Measurements from ENCODE around the gene PRMT1. TPM values are rescaled to one million over a fixed set of nuclear protein-coding genes. Genes with fewer than 3 reads are reported as not detected.
A peak's percentile ranks its signal among the peaks of the same experiment; 100 is the strongest.

The PRMT1 gene
- total and polyA plus RNA-seq, 9 of the 15 experiments (the other 6 are each of a cell fraction or from before 2014, with no cell fraction given), result 13.3 to 464 (median 326) TPM

DNA sequence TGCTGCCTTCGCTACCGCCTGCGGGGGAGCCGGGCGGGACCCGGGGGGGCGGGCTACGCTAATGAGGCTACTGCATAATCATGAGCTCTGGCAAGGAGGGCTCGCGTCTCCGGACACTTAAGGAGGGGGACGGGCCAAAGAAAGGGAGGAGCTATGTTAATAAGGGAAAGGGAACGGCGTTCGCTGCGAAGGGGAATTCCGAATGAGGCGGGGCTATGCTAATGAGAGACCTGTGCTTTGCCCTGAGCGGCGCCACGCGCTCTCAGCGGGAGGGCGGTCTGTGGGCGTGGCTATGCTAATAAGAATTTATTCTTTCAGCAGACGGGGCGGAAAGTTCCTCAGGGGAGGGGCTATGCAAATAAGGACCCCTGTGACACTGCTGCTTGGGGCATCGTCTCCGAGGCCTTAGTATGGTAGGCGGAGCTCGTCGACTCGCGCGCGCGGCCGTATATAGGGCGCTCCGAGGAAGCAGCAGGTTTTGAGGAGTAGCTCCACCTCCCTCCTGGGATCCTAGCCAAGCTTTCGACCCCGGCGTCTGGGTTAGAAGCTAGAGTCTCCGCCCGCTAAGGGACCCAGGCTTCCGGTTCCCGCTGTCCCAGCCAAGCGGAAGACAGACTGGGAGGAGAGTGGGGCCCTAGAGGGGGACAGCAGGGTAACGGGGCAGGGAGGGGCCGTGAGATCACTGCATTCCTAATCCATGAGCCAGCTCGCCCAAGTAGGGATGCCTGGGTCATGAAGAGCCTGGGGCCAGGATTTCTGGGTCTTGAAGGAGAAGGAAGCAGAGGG lies 36.8 kb upstream of the PRMT1 start, which contains the start of gene RRAS (continued):
- TF ChIP-seq, protein P1, sequence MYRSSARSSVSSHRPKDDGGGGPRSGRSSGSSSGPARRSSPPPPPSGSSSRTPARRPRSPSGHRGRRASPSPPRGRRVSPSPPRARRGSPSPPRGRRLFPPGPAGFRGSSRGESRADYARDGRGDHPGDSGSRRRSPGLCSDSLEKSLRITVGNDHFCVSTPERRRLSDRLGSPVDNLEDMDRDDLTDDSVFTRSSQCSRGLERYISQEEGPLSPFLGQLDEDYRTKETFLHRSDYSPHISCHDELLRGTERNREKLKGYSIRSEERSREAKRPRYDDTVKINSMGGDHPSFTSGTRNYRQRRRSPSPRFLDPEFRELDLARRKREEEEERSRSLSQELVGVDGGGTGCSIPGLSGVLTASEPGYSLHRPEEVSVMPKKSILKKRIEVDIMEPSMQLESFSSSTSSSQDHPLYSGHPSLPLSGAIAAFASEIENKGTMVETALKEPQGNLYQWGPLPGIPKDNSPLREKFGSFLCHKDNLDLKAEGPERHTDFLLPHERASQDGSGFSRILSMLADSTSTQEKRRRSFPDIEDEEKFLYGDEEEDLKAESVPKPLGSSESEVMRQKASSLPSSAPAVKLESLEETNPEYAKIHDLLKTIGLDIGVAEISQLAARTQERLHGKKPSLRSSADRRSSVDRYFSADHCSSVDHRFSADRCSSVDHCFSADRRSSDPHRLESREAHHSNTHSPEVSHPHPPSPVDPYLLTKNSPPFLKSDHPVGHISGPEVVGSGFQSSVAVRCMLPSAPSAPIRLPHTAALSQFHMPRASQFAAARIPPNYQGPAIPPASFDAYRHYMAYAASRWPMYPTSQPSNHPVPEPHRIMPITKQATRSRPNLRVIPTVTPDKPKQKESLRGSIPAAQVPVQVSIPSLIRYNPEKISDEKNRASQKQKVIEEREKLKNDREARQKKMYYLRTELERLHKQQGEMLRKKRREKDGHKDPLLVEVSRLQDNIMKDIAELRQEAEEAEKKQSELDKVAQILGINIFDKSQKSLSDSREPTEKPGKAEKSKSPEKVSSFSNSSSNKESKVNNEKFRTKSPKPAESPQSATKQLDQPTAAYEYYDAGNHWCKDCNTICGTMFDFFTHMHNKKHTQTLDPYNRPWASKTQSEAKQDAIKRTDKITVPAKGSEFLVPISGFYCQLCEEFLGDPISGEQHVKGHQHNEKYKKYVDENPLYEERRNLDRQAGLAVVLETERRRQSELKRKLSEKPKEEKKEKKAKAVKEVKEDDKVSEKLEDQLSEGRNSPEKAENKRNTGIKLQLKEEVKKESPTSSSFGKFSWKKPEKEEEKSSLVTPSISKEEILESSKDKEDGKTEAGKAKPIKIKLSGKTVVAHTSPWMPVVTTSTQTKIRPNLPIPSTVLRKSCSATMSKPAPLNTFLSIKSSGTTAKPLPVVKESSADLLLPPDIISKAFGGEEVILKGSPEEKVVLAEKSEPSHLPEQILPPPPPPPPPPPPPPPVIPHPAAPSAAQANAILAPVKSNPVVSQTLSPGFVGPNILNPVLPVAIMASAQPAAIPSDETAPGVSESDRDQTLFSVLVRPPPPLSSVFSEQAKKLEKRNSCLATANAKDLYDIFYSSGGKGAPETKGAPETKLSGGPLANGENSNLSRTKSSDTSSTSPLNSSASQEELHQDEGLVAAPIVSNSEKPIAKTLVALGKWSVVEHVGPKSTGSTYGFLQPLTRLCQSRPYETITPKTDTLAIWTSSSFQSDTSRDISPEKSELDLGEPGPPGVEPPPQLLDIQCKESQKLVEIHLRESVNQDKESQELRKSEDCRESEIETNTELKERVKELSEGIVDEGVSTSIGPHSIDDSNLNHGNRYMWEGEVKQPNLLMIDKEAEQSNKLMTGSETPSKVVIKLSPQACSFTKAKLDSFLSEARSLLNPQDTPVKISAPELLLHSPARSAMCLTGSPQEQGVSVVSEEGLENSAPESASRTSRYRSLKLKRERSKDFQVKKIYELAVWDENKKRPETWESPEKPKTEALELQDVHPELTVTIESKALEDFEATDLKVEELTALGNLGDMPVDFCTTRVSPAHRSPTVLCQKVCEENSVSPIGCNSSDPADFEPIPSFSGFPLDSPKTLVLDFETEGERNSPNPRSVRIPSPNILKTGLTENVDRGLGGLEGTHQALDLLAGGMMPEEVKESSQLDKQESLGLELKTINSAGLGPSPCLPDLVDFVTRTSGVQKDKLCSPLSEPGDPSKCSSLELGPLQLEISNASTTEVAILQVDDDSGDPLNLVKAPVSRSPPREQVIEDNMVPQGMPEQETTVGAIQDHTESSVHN (IDR thresholded peaks at IDR 0.05; ENCODE audit: borderline replicate concordance in 1 of 2, low read depth in 1 of 2), result peak in 1 of 2 experiments; percentile 68; a peak in 1 of 4 replicates
- TF ChIP-seq MTF1 (CRISPR knock-in tag; IDR thresholded peaks at IDR 0.05; ENCODE audit: borderline replicate concordance), result no peak
- no peak for TF ChIP-seq CEBPG (CRISPR knock-in tag; IDR thresholded peaks at IDR 0.05)
- no peak for TF ChIP-seq CEBPG (tag; conservative IDR thresholded peaks at IDR 0.05 in 1 of 2, IDR thresholded peaks at IDR 0.05 in 1 of 2)
- peak; percentile 80 for TF ChIP-seq RNF2 (IDR thresholded peaks at IDR 0.05)
- TF ChIP-seq RAD51 (IDR thresholded peaks at IDR 0.05; ENCODE audit: borderline replicate concordance, low read depth), result no peak; the same call in none of the 2 replicates
- peak; percentile 51 for TF ChIP-seq HCFC1 (IDR thresholded peaks at IDR 0.05; ENCODE audit: low read depth, low read length)
- no peak for TF ChIP-seq ZSCAN32 (CRISPR knock-in tag; IDR thresholded peaks at IDR 0.05)
- peak in 1 of 2 experiments; percentile 27; a peak in 1 of 4 replicates for TF ChIP-seq FOXA3 (CRISPR knock-in tag; conservative IDR thresholded peaks at IDR 0.05 in 1 of 2, IDR thresholded peaks at IDR 0.05 in 1 of 2)
- no peak for TF ChIP-seq MIER1 (IDR thresholded peaks at IDR 0.05; ENCODE audit: low read depth)
- TF ChIP-seq ZBTB34 (CRISPR knock-in tag; IDR thresholded peaks at IDR 0.05), result no peak
- no peak for TF ChIP-seq ZNF184 (CRISPR knock-in tag; IDR thresholded peaks at IDR 0.05)
- TF ChIP-seq MCM3 (IDR thresholded peaks at IDR 0.05), result no peak
- TF ChIP-seq RHOXF2B (CRISPR knock-in tag; conservative IDR thresholded peaks at IDR 0.05), result no peak
- no peak for TF ChIP-seq KLF16 (IDR thresholded peaks at IDR 0.05)
- TF ChIP-seq GATAD2A (IDR thresholded peaks at IDR 0.05), result peak; percentile 70
- TF ChIP-seq, protein P2, sequence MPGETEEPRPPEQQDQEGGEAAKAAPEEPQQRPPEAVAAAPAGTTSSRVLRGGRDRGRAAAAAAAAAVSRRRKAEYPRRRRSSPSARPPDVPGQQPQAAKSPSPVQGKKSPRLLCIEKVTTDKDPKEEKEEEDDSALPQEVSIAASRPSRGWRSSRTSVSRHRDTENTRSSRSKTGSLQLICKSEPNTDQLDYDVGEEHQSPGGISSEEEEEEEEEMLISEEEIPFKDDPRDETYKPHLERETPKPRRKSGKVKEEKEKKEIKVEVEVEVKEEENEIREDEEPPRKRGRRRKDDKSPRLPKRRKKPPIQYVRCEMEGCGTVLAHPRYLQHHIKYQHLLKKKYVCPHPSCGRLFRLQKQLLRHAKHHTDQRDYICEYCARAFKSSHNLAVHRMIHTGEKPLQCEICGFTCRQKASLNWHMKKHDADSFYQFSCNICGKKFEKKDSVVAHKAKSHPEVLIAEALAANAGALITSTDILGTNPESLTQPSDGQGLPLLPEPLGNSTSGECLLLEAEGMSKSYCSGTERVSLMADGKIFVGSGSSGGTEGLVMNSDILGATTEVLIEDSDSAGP (CRISPR knock-in tag; IDR thresholded peaks at IDR 0.05), result no peak
- peak; percentile 73 for TF ChIP-seq DPF2 (IDR thresholded peaks at IDR 0.05)
